NB4 (cell line): ENCODE results near the gene PC.

Experiments
- DNase-seq: peaks from one replicate; pipeline ENCODE4 v3.0.0; 2010; ENCODE audit warnings: low read depth
- H3K4me3 ChIP-seq: one replicate; pipeline ENCODE4 v1.5.1; 2011; ENCODE audit warnings: mild to moderate bottlenecking, low read depth, low read length, moderate library complexity
- CTCF ChIP-seq: IDR thresholded peaks from one replicate; pipeline ENCODE4 v1.5.1; 2012; ENCODE audit warnings: low read depth, low read length
- MAX ChIP-seq: IDR thresholded peaks from 2 replicates; pipeline ENCODE4 v1.6.1; 2011; ENCODE audit warnings: low read depth, low read length
- MYC ChIP-seq: IDR thresholded peaks from 2 replicates; pipeline ENCODE4 v1.6.1; 2011; ENCODE audit warnings: low read depth, low read length
- POLR2A ChIP-seq: IDR thresholded peaks from 2 replicates; pipeline ENCODE4 v1.6.1; 2011; ENCODE audit warnings: mild to moderate bottlenecking; ENCODE audit not compliant: insufficient read length; ENCODE audit errors: extremely low read depth

Gene PC

DNA sequence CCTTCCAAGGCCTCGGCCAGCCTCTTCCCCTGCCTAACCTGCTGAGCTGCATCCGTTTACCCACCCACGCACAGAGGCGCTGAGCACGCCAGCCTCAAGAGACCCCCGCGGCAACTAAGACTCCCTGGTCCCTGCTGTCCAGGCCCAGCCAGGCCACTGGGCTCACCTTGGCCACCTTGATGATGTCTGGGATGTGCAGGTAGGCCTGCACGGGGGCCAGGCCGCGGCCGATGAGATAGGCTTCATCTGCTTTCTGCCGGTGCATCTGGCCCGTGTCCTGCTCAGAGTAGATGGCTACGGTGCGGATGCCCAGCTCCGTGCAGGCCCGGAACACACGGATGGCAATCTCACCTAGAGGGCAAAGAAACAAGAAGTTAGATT is 86.7 kb downstream of the PC start:
- TF ChIP-seq CTCF (no peak), POLR2A (no peak), MAX (no peak), MYC (no peak)
- no peak for DNase-seq
- no peak overlapping the region for H3K4me3 ChIP-seq

GRCh38 chr11:66870616-66871520 is 87.3 kb downstream of the PC start:
- no peak for TF ChIP-seq CTCF
- TF ChIP-seq MAX: no peak
- no peak for TF ChIP-seq MYC
- TF ChIP-seq POLR2A: no peak
- DNase-seq: no peak

GRCh38 chr11:66870131-66870530 is 88.1 kb downstream of the PC start:
- no peak overlapping the region for H3K4me3 ChIP-seq
- no peak for DNase-seq
- TF ChIP-seq CTCF (no peak), MAX (no peak), MYC (no peak), POLR2A (no peak)

More at GRCh38 chr11:66870616-66871520, 87.3 kb downstream of the PC start:
- H3K4me3 ChIP-seq: no peak overlapping the region

- TF ChIP-seq MYC (no peak), POLR2A (no peak), CTCF (no peak), MAX (no peak)
- no peak for DNase-seq
- no peak overlapping the region for H3K4me3 ChIP-seq
Observed at GRCh38 chr11:66869567-66869870, 88.7 kb downstream of the PC start.

- H3K4me3 ChIP-seq: no peak overlapping the region
- TF ChIP-seq MYC (peak; percentile 19; the same call in 1 of the 2 replicates), CTCF (peak; percentile 34), MAX (peak; percentile 46; the same call in 1 of the 2 replicates), POLR2A (no peak)
- peak; percentile 71 for DNase-seq
Observed at GRCh38 chr11:66868726-66869566, 89.2 kb downstream of the PC start.
